ENCODE data around the gene PPL. TPM values are rescaled to one million over a fixed set of nuclear protein-coding genes. Genes with fewer than 3 reads are reported as not detected.

Gene PPL
- total RNA-seq, 4 donors from 2014 or later, result 67.5 to 239 (median 111) TPM

DNA sequence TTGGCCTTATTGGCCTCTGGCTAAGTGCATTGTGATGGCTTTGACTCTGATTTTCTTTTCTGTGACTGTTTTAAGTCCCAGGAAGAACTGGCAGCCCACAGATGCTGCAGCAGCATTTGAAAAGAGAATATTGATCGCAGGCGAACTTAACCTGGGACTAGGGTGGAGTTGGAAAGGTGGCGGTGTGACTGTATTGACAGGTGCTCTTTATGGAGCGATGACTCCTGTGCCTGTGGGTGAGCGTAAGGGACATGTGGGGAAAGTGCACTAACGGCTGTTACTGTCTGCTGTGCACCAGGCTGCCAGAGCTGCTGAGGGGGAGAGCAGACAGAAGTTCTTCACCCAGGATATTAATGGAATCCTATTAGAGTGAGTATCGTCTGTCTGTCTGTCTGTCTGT is 68.4 kb downstream of the PPL start:
- TF ChIP-seq, protein P1, sequence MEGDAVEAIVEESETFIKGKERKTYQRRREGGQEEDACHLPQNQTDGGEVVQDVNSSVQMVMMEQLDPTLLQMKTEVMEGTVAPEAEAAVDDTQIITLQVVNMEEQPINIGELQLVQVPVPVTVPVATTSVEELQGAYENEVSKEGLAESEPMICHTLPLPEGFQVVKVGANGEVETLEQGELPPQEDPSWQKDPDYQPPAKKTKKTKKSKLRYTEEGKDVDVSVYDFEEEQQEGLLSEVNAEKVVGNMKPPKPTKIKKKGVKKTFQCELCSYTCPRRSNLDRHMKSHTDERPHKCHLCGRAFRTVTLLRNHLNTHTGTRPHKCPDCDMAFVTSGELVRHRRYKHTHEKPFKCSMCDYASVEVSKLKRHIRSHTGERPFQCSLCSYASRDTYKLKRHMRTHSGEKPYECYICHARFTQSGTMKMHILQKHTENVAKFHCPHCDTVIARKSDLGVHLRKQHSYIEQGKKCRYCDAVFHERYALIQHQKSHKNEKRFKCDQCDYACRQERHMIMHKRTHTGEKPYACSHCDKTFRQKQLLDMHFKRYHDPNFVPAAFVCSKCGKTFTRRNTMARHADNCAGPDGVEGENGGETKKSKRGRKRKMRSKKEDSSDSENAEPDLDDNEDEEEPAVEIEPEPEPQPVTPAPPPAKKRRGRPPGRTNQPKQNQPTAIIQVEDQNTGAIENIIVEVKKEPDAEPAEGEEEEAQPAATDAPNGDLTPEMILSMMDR (IDR thresholded peaks at IDR 0.05; ENCODE audit: low read depth), result no peak

DNA sequence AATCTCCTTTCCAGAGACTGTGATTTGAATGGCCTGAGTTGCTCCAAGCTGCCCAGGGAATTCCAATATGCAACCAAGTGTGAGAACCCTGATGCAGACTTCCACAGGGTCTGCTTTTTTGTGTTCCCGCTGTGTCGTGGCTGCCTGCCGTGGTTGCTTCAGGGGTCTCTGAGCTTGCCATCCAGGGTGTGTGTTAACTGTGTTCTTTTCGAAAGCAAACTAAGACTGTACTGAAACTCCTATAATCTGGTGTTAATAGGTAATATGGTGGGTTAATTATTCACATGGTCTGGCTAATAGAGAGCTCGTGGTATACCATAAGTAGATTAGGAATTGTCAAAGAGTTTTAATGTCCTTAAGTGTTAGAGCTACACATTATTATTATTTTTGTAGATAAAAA is 68.9 kb downstream of the PPL start:
- TF ChIP-seq, protein P1 (IDR thresholded peaks at IDR 0.05; ENCODE audit: low read depth), result no peak

DNA sequence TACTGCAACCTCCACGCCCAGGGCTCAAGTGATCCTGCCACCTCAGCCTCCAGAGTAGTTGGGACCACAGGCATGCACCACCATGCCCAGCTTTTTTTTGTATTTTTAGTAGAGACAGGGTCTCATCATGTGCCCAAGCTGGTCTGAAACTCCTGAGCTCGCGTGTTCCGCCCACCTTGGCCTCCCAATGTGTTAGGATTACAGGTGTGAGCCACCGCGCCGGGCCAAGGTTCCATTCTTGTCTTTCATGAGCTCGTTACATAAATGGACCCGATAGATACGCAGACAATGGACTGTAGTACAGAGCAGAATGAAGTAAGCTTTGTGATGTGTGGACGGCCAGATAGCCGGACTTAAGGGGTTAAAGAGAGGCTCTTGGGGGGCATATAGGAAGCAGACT is 70.4 kb downstream of the PPL start:
- TF ChIP-seq, protein P1 (IDR thresholded peaks at IDR 0.05; ENCODE audit: low read depth), result no peak

DNA sequence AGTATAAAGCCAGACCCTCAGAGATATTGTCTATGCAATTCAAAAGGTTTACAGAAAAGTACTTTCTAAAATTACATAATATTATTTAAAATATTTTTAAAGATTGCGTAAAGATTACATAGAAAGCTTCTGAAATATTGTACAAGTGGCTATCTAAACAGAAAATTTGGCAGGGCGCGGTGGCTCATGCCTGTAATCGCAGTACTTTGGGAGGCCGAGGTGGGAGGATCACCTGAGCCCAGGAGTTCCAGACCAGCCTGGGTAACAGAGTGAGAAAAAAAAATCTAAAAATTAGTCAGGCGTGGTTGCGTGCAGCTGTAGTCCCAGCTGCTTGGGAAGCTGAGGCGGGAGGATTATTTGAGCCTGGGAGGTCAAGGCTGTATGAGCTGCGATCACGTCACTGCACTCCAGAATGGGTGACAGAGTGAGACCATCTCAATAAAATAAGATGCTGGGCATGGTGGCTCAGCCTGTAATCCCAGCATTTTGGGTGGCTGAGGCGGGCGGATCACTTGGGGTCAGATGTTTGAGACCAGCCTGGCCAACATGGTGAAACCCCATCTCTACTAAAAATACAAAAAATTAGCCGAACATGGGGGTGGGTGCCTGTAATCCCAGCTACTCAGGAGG is 71.6 kb downstream of the PPL start:
- TF ChIP-seq, protein P1 (IDR thresholded peaks at IDR 0.05; ENCODE audit: low read depth), result no peak

DNA sequence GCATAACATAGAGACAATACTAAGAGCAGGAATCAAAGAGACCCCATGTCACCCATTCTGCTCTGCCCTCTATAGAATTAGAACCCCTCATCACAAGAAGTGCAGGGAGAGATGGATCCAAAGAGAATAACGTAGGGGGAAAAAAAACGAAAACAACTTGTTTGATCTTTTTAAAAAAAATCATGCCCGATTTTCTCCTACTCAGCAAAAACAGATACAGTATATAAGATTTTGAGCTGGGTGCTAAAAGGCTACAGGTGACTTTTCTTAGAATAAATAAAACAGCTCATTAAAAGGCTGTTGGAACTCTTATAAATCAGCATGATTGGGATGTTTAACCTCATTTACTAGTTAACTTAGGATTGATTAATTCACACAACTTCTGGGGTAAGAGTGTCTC is 72.2 kb downstream of the PPL start:
- TF ChIP-seq, protein P1 (IDR thresholded peaks at IDR 0.05; ENCODE audit: low read depth), result no peak

DNA sequence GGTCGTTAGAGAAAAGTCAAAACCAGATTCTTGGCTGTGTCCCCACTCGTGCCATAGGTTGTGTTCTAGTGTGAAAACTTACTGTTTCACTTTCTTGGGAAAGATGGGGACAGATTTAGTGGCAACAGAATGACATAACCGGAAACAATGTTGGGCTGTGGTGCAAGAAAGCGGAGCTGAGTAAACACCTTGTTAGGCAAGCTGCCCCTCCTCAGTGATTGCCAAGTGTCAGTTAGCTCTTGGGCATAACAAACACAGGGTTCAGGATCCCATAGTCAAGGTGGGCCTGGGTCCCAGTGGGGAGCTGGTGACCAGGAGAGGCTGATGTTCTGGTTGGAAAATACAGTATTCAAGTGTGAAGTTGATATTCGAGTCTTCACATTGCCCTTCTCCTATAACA is 74.3 kb downstream of the PPL start:
- TF ChIP-seq, protein P1 (IDR thresholded peaks at IDR 0.05; ENCODE audit: low read depth), result no peak

DNA sequence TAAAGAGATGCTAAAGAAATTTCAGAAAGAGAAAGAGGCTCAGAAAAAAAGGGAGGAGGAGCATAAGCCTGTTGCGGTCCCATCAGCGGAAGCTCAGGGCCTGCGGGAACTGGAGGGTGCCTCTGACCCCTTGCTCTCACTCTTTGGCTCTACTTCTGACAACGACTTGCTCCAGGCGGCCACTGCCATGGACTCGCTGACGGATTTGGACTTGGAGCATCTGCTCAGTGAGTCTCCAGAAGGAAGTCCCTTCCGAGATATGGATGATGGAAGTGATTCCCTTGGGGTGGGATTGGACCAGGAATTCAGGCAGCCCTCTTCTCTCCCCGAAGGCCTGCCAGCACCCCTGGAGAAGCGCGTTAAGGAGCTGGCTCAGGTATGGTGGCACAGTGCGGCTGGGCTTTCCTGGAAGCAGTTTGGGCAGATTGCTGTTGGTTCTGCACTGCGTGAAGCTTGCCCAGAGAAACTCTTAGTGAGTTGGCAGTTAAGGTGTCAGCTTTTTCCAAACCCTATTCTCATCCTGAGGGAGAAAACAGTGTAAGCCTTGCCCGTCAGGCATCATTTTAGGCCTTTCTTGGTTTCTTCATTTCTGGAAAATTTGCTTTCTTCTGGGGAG is 76.1 kb downstream of the PPL start:
- TF ChIP-seq, protein P1 (IDR thresholded peaks at IDR 0.05; ENCODE audit: low read depth), result no peak

All from subcutaneous adipose tissue (tissue), 4 donors.